ENCODE measurements around the gene ARL3.
"Not testable (repeated sequence)": the region's sequence is repeated elsewhere in the genome, so short reads cannot be mapped to it uniquely, and the experiment has no call there.

Gene ARL3

GRCh38 chr10:102735065-102735562 is 20.9 kb upstream of the ARL3 start:
- DNase-seq: no peak

- no peak for DNase-seq
Measured at GRCh38 chr10:102732661-102733060, 18.5 kb upstream of the ARL3 start.

- no peak for DNase-seq
Measured at GRCh38 chr10:102731222-102731800, 17.1 kb upstream of the ARL3 start.

- DNase-seq: peak; percentile 69
Measured at GRCh38 chr10:102729029-102730026, 15.1 kb upstream of the ARL3 start.

GRCh38 chr10:102727037-102727818 is 13.0 kb upstream of the ARL3 start:
- no peak for DNase-seq

GRCh38 chr10:102726274-102726673 is 12.1 kb upstream of the ARL3 start:
- DNase-seq: no peak

GRCh38 chr10:102723989-102724388 is 9.8 kb upstream of the ARL3 start:
- DNase-seq: no peak

- DNase-seq: no peak
Measured at GRCh38 chr10:102721954-102722353, 7.8 kb upstream of the ARL3 start.

GRCh38 chr10:102720775-102721301 is 6.6 kb upstream of the ARL3 start:
- DNase-seq: no peak

- no peak for DNase-seq
Measured at GRCh38 chr10:102720337-102720736, 6.1 kb upstream of the ARL3 start.

GRCh38 chr10:102718220-102718619 is 4.0 kb upstream of the ARL3 start:
- DNase-seq: no peak

- not testable (repeated sequence) for DNase-seq
Measured at GRCh38 chr10:102716900-102717565, 2.8 kb upstream of the ARL3 start.

GRCh38 chr10:102715880-102716279 is 1.7 kb upstream of the ARL3 start:
- no peak for DNase-seq

GRCh38 chr10:102714621-102715455 is 641 bp upstream of the ARL3 start, which contains the start of gene SFXN2:
SFXN2 (plus strand) TSS chr10:102714636; CDS start chr10:102726637, 12,001 bp downstream.
- DNase-seq: no peak

GRCh38 chr10:102713539-102713813 is 721 bp downstream of the ARL3 start:
- DNase-seq: no peak

- no peak for DNase-seq
Measured at GRCh38 chr10:102712843-102713538, 1.2 kb downstream of the ARL3 start.

- no peak for DNase-seq
Measured at GRCh38 chr10:102712089-102712488, 2.1 kb downstream of the ARL3 start.

- no peak for DNase-seq
Measured at GRCh38 chr10:102710609-102711008, 3.6 kb downstream of the ARL3 start.

GRCh38 chr10:102705531-102705930 is 8.7 kb downstream of the ARL3 start:
- no peak for DNase-seq

GRCh38 chr10:102704915-102705314 is 9.3 kb downstream of the ARL3 start:
- no peak for DNase-seq

GRCh38 chr10:102702742-102703141 is 11.5 kb downstream of the ARL3 start:
- no peak for DNase-seq

All from activated CD4-positive, CD25-positive, alpha-beta regulatory T cell treated with anti-CD3 and anti-CD28 coated beads, Interleukin-2, amount 50 U/mL, for 72 hours (primary cell).